Activated naive CD4-positive, alpha-beta T cell treated with anti-CD3 and anti-CD28 coated beads, Interleukin-2, amount 50 U/mL, for 24 hours (primary cell): Measurements from ENCODE around the gene ZNF70.

ENCODE experiments used
- H3K27ac Mint-ChIP-seq: one replicate; pipeline ENCODE4 v1.8.0; 2021; ENCODE audit warnings: mild to moderate bottlenecking, mixed read lengths
- H3K27me3 Mint-ChIP-seq: one replicate; pipeline ENCODE4 v1.8.0; 2021; ENCODE audit warnings: mixed read lengths
- H3K36me3 Mint-ChIP-seq: one replicate; pipeline ENCODE4 v1.8.0; 2021; ENCODE audit warnings: mixed read lengths
- H3K4me1 Mint-ChIP-seq: one replicate; pipeline ENCODE4 v1.8.0; 2021; ENCODE audit warnings: mixed read lengths
- H3K4me3 Mint-ChIP-seq: one replicate; pipeline ENCODE4 v1.8.0; 2021; ENCODE audit warnings: mild to moderate bottlenecking, mixed read lengths
- H3K9me3 Mint-ChIP-seq: one replicate; pipeline ENCODE4 v1.8.0; 2021; ENCODE audit warnings: mixed read lengths

The ZNF70 gene

DNA sequence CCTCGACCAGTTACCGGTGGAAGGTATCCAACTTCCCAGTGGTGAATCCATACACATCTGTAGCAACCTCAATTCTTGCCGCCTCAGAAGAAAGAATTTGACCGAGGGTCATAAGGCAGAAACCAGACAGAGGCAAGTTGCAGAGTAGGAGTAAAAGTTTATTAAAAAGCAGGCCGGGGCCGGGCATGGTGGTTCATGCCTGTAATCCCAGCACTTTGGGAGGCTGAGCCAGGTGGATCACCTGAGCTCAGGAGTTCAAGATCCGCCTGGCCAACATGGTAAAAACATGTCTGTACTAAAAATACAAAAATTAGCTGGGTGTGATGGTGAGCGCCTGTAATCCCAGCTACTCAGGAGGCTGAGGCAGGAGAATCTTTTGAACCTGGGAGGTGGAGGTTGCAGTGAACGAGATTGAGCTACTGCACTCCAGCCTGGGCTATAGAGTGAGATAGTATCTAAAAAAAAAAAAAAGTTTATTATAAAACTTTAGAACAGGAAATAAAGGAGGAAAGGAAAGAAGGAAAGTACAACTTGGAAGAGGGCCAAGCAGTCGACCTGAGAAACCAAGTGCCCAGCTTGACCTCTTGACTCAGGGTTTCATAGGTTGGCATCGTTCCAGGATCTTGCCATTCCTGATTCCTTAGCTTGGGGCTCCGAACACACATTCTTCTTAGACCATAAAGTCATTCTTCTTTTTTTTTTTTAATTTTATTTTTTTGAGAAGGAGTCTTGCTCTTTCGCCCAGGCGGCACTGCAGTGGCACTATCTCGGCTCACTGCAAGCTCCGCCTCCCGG, 32.3 kb downstream of the ZNF70 start:
- no peaks in the 10 kb centered on the region for H3K9me3 Mint-ChIP-seq
- no peak overlapping the region for H3K27ac Mint-ChIP-seq

DNA sequence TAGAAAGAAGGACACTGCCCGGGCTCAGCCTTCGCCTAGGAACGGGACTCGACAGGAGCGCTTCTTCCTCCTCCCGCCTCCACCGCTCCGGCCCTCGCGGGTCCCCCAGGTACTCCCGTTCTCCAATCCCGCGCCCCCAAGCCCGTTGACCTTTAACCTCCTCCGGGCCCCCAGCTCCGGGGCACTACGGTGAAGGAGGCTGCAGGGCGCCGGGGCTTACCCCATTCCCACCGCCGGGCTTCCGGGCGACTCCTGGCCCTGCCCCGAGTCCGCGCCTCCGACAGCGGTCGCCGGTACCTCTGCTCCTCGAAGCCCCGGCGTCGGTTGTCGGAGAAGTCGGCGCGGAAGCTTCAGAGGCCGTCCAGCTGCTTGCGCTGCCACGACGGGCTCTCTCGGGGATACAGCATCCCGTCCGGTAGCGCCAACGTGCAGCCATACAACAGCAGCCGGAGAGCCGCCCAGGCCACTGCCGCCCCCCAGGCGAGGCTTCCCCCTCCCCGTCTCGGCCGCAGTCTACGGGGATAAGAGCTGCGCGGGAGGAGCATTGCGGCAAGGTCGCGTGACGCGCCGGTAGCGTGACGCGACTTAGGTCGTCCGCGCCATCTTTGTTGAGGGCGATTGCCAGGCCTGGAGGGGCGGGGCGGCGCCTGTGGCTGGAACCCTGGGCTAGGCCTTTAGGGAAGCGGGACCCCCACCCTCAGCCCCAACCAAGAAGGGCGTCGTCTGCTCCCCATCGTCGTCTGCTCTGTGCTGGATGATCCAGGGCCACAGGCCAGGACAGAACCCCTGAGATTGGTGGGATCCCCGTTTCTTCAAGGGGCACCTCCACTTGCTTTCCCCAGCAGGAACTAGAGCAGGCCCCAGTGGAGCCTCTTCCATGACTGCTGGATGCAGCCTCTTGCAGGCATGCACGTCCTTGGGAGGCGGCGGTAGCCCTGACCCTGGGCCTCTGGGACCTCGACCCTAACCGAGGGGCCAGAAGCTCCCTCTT, 33.8 kb downstream of the ZNF70 start:
- Mint-ChIP-seq H3K27ac (peak overlapping the region; percentile 30), H3K4me1 (peaks cover 19% of the 10 kb centered on the region), H3K27me3 (no peaks in the 10 kb centered on the region), H3K36me3 (peaks cover 5% of the 10 kb centered on the region), H3K9me3 (no peaks in the 10 kb centered on the region), H3K4me3 (peak overlapping the region; percentile 81)

More for the DNA sequence above, 32.3 kb downstream of the ZNF70 start:
- H3K27me3 Mint-ChIP-seq, result no peaks in the 10 kb centered on the region
- H3K36me3 Mint-ChIP-seq, result peaks cover 5% of the 10 kb centered on the region
- no peak overlapping the region for H3K4me3 Mint-ChIP-seq
- peaks cover 19% of the 10 kb centered on the region for H3K4me1 Mint-ChIP-seq

DNA sequence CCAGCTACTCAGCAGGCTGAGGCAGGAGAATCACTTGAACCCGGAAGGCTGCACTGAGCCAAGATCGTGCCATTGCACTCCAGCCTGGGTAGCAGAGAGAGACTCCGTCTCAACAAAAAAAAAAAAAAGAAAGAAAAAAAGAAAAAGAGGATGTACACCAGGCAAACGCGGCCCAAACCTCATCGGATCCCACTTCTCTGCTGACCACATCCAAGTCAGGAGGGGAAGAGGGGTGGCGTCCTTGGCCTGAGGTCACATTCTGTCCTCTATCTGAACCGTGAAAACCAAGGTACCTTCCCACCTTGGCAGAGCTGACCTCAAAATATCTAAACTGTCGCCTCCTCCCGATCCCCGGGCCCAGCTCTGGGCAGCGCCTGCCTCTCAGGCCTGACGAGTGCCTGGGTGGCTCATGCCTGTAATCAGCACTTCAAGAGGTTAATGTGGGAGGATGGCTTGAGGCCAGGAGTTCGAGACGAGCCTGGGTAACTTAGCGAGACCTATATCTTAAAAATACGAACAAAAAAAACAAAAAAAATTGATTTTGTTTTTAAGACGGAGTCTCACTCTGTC, 35.0 kb downstream of the ZNF70 start:
- Mint-ChIP-seq H3K36me3 (peaks cover 5% of the 10 kb centered on the region), H3K27ac (peak overlapping the region; percentile 30), H3K4me1 (peaks cover 21% of the 10 kb centered on the region), H3K27me3 (no peaks in the 10 kb centered on the region), H3K4me3 (peak overlapping the region; percentile 81), H3K9me3 (no peaks in the 10 kb centered on the region)

DNA sequence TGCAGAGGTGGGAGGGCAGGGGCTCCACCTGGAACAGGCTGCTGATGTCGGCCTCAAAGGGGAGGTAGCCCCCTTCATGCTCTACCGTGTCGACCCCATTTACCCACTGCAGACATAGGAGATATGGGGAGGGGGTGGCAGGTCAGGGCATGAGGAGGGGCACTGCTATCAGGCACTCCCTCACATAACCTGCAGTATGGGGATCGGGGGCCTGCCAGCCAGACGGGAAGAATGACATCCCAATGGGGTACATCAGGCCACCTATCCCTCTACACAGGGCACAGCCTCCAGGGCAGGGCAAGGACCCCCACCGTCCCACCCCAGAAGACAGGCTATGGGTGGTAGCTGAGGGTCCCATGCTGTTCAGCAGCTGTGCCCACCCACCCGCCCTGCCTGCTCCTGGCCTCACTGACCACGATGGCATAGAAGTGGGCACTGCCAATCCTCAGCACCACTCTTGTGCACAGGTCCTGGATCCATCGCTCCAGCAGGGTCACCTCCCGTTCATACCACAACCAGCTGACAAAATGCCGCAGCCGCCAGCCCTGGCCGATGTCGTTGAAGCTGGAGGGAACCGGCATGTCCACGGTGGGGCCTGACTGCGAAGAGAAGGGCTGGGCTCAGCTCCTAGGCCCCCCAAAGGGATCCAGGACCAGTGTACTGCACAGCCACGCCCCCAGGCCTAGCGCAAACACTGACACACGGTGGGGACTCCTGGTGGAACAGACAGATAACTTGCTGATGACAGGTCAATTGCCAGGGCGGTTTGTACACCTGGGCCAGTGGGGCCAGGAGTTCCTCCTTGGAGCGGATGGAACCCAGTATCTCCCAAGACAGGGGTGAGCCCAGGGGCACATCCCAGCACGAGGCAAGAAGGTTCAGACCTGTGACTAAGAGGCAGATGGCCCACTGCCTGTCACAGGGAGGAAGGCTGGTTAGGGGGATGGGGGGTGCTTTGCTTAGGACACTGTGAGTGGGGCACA, 36.0 kb downstream of the ZNF70 start:
- peak overlapping the region; percentile 68 for H3K4me3 Mint-ChIP-seq
- no peaks in the 10 kb centered on the region for H3K9me3 Mint-ChIP-seq
- H3K36me3 Mint-ChIP-seq, result peaks cover 5% of the 10 kb centered on the region
- H3K27me3 Mint-ChIP-seq, result no peaks in the 10 kb centered on the region
- H3K27ac Mint-ChIP-seq, result no peak overlapping the region
- peaks cover 31% of the 10 kb centered on the region for H3K4me1 Mint-ChIP-seq

DNA sequence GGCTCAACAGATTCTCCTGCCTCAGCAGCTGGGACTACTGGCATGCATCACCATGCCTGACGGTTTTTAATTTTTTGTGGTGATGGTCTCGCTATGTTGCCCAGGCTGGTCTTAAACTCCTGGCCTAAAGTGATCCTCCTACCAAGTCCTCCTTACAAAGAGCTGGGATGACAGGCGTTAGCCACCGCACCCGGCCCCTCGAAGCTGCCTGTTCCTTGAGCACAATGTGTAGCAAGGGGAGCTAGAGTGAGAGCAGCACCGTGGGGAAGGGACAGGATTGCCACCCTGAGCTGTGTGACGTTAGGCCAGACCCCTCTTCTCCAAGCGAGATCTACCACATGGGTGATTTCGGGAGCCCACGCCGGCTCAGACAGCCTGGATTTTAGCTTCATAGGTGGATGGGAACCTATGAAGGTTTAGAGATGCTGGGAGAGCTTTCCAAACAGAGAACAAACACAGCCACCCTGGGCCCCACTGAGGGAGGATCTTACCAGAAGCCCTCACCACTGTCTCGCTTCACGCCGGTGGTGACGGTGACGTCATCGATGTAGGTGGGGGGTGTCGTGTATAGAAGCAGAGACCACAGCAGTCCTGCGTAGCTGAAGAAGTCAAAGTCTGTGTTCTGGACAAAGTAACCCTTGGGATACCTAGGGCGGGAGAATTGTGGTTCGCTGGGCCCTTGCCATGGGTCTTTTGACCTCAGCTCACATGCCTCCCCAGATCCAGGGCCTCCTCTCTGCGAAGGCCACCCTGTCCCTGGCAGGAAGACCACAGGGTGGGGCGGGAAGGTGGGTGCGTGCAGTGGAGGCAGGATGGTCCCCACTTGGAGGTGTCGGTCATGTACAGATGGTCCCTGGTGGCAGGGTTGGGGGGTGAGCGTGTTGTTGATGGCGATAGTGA, 37.0 kb downstream of the ZNF70 start:
- H3K4me1 Mint-ChIP-seq, result peaks cover 38% of the 10 kb centered on the region
- no peak overlapping the region for H3K4me3 Mint-ChIP-seq
- no peaks in the 10 kb centered on the region for H3K27me3 Mint-ChIP-seq
- peak overlapping the region; percentile 10 for H3K27ac Mint-ChIP-seq
- no peaks in the 10 kb centered on the region for H3K9me3 Mint-ChIP-seq
- peaks cover 10% of the 10 kb centered on the region for H3K36me3 Mint-ChIP-seq

DNA sequence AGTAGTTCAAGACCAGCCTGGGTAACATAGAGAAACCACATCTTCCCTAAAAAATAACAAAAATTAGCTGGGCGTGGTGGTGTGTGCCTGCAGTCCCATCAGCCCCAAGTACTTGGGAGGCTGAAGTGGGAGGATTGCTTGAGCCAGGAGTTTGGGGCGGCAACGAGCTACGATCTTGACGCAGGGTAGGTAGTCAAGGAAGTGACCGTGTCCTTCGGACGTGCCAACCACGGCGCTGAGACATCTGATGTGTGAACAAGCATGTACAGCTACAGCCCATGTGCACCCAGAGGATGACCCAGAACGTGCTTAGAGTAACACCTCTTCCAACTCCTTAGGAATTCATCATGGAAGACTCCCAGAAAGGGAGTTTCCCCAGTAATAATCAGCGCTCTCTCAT, 38.7 kb downstream of the ZNF70 start:
- H3K4me1 Mint-ChIP-seq, result peaks cover 44% of the 10 kb centered on the region

DNA sequence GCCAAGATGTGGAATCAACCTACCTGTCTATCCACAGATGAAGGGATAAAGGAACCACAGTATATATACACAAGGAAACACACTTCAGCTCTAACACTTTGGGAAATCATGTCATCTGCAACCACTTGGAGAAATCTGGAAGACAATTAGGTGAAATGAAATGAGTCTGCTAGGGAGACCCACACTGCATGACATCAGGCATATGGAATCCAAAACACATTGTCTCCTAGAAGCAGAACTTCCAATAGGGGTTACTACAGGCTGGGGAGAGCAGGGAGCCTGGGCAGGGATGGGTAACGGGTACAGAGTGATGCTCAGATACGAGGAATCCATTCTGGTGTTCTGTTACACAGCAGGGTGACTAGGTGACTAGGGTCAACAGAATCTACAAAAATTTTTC, 41.8 kb downstream of the ZNF70 start:
- Mint-ChIP-seq H3K27ac (peak overlapping the region; percentile 78), H3K4me1 (peaks cover 57% of the 10 kb centered on the region), H3K4me3 (no peak overlapping the region), H3K36me3 (peaks cover 30% of the 10 kb centered on the region), H3K9me3 (no peaks in the 10 kb centered on the region), H3K27me3 (no peaks in the 10 kb centered on the region)

More for the DNA sequence above, 38.7 kb downstream of the ZNF70 start:
- Mint-ChIP-seq H3K27me3 (no peaks in the 10 kb centered on the region), H3K36me3 (peaks cover 10% of the 10 kb centered on the region), H3K4me3 (no peak overlapping the region), H3K9me3 (no peaks in the 10 kb centered on the region), H3K27ac (no peak overlapping the region)

DNA sequence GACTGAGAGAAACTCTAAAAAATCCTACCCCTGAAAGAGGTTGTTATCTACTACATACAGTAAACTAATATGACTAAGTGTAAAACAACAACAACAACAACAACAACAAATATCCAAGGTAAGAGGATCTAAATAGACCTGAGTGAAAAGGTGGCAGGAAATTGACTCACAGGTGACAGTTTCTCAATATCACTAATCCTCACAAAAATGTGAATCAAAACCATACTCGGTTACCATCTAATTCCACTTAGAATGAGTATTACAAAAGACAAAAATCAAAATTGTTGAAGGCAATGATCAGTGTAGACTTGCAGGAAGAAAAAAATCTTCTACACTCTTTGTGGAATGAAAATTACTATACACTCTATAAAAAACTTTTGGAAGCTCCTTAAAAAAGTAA, 42.6 kb downstream of the ZNF70 start:
- Mint-ChIP-seq H3K27ac (peak overlapping the region; percentile 0), H3K4me1 (peaks cover 61% of the 10 kb centered on the region), H3K4me3 (no peak overlapping the region), H3K27me3 (no peaks in the 10 kb centered on the region), H3K36me3 (peaks cover 31% of the 10 kb centered on the region), H3K9me3 (no peaks in the 10 kb centered on the region)

DNA sequence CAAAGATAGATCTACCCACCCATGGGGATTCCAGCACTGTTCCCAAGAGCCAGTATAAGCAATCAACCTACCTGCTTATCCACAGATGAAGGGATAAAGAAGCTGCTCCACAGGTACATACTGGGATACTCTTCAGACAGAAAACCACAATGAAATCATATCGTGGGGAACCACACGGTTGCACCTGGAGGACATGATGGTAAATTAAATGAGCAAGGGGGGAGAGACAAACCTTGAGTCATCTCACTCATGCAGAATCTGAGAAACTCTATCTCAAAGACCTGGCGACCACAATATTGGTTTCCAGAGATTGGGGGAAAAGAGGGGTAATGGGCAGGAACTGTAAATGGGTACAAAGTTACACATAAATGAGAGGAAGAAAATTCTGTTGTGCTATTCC, 45.6 kb downstream of the ZNF70 start:
- no peaks in the 10 kb centered on the region for H3K27me3 Mint-ChIP-seq
- peaks cover 79% of the 10 kb centered on the region for H3K4me1 Mint-ChIP-seq
- H3K9me3 Mint-ChIP-seq, result no peaks in the 10 kb centered on the region
- H3K4me3 Mint-ChIP-seq, result peak overlapping the region; percentile 19
- H3K36me3 Mint-ChIP-seq, result peaks cover 54% of the 10 kb centered on the region
- H3K27ac Mint-ChIP-seq, result peak overlapping the region; percentile 52

DNA sequence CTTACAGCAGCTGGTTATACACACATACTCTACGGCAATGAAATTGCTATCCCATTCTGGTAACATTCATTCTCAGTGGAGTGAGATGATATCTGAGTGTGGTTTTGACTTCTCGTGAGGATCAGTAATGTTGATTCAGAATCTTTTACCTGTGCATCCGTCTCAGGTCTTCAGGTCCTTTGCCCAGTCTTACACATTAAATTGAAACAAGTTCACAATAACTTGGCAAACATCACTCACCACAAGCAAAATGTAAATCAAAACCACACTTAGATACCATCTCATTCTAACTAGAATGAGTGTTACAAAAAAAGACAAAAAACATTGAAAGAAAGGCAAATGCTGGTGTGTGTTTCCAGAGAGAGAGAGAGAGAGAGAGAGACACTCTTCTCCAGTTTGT, 46.1 kb downstream of the ZNF70 start:
- Mint-ChIP-seq H3K4me1 (peaks cover 78% of the 10 kb centered on the region), H3K27me3 (no peaks in the 10 kb centered on the region), H3K4me3 (peak overlapping the region; percentile 19), H3K27ac (peak overlapping the region; percentile 52), H3K9me3 (no peaks in the 10 kb centered on the region), H3K36me3 (peaks cover 57% of the 10 kb centered on the region)

DNA sequence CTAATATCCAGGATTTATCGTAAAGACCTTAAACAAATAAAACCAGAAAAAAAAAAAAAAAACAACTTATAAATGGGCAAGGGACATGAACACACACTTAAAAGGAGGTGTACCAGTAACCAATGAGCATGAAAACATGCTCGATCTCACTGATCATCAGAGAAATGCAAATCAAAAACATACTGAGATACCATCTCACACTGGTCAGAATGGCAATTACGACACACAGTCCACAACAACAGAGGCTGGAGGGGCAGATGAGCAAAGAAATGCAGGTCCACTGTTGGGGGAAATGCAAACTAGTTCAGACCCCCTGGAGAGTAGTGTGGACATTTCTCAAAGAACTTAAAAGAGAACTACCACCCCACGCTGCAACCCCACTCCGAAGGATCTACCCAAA, 46.9 kb downstream of the ZNF70 start:
- no peak overlapping the region for H3K4me3 Mint-ChIP-seq
- H3K36me3 Mint-ChIP-seq, result peaks cover 60% of the 10 kb centered on the region
- no peaks in the 10 kb centered on the region for H3K9me3 Mint-ChIP-seq
- no peaks in the 10 kb centered on the region for H3K27me3 Mint-ChIP-seq
- peak overlapping the region; percentile 77 for H3K27ac Mint-ChIP-seq
- H3K4me1 Mint-ChIP-seq, result peaks cover 77% of the 10 kb centered on the region

DNA sequence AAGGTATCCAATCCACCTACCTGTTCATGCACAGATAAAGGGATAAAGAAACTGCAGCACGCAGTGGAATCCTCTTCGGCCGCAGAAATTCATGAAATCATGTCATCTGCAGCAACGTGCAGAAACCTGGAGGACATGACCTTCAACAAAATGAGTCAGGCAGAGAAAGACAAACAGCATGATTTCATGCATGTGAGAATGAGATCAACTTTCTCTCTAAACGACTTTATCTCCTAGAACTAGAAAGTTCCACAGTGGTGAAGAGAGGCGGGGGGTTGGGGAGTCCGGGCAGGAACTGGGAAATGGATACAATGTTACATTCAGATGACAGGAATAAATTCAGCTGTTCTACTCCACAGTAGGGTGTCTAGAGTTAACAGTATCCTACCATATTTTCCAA, 50.2 kb downstream of the ZNF70 start:
- H3K36me3 Mint-ChIP-seq, result peaks cover 54% of the 10 kb centered on the region
- no peaks in the 10 kb centered on the region for H3K27me3 Mint-ChIP-seq
- peaks cover 88% of the 10 kb centered on the region for H3K4me1 Mint-ChIP-seq
- no peak overlapping the region for H3K27ac Mint-ChIP-seq
- H3K4me3 Mint-ChIP-seq, result no peak overlapping the region
- H3K9me3 Mint-ChIP-seq, result no peaks in the 10 kb centered on the region

DNA sequence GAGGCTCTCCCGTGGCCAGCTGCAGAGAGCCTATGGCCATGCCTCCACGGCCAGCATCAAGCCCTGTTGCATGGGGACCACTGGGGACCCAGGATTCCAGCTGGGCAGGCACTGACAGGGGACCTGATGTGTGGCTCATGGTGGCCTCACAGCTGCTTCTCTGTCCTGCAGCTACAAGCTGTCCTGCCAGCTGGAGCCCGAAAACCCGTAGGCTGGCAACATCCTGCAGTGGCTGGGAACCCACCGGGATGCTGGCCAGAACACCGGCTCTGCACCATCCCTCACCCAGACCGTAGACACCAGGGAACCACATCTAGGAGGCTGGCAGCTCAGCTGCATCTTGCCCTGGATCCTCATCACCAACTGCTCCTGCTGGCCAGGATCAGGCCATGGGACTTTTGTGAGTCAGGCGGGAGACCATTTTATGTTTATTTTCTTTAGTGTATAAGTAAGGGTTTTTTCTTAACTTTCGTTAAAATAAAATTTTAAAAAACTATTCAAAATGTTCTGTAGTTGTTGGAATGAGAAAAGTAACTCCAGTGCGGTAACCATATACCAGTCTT, 52.2 kb downstream of the ZNF70 start:
- H3K4me3 Mint-ChIP-seq, result peak overlapping the region; percentile 39

DNA sequence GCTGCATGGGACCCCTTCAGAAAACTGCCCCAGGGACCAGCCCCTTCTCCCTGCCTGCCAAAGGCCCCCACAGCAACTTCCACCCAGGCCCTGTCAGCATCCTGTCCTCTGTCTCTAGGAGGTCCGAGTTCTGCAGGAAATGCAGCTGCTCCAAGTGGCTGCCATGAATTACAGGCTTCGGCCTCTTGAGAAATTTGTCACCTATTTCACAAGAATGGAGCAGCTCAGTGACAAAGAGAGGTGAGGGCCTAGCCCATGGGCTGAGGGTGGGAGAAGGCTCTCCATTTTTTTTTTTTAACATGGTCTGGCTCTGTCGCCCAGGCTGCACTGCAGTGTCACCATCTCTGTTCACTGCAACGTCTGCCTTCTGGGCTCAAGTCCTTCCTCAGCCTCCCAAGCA, 52.8 kb downstream of the ZNF70 start:
- Mint-ChIP-seq H3K36me3 (peaks cover 38% of the 10 kb centered on the region), H3K27ac (peak overlapping the region; percentile 46), H3K4me3 (peak overlapping the region; percentile 39), H3K9me3 (no peaks in the 10 kb centered on the region), H3K27me3 (no peaks in the 10 kb centered on the region), H3K4me1 (peaks cover 83% of the 10 kb centered on the region)

More for the DNA sequence above, 52.2 kb downstream of the ZNF70 start:
- peaks cover 88% of the 10 kb centered on the region for H3K4me1 Mint-ChIP-seq
- H3K27me3 Mint-ChIP-seq, result no peaks in the 10 kb centered on the region
- H3K27ac Mint-ChIP-seq, result no peak overlapping the region
- peaks cover 42% of the 10 kb centered on the region for H3K36me3 Mint-ChIP-seq
- no peaks in the 10 kb centered on the region for H3K9me3 Mint-ChIP-seq
